IPS DF 6.9 (cell line): Measurements from ENCODE around the gene PCLO.

Experiments
- DNase-seq: peaks from one replicate; pipeline ENCODE4 v3.0.0-alpha.2; 2013; ENCODE audit warnings: low read depth, low spot score
- H3K27ac ChIP-seq: one replicate; pipeline ENCODE4 v1.5.1; 2013; ENCODE audit warnings: low read length, control low read depth
- H3K27me3 ChIP-seq: 2 replicates; pipeline ENCODE4 v1.6.1; 2013; ENCODE audit warnings: mild to moderate bottlenecking, low read length; ENCODE audit not compliant: control insufficient read depth, insufficient read depth
- H3K36me3 ChIP-seq: 2 replicates; pipeline ENCODE4 v1.6.1; 2013; ENCODE audit warnings: low read length; ENCODE audit not compliant: control insufficient read depth, insufficient read depth
- H3K4me1 ChIP-seq: 2 replicates; pipeline ENCODE4 v1.6.1; 2013; ENCODE audit warnings: low read length; ENCODE audit not compliant: control insufficient read depth, insufficient read depth
- H3K4me3 ChIP-seq: 2 replicates; pipeline ENCODE4 v1.5.1; 2013; ENCODE audit warnings: mild to moderate bottlenecking, low read length
- H3K9me3 ChIP-seq: 2 replicates; pipeline ENCODE4 v1.6.1; 2013; ENCODE audit warnings: low read length, inconsistent platforms; ENCODE audit not compliant: control insufficient read depth, insufficient read depth
- WGBS: extraction: QIAGEN DNeasy Blood & Tissue Kit; methylation state at CpG from one replicate; pipeline ENCODE4 v1.1.7; 2013; ENCODE audit warnings: mixed read lengths, missing lambda C conversion rate; ENCODE audit not compliant: insufficient read length, insufficient coverage; 5-methylcytosine and 5-hydroxymethylcytosine counted together

The PCLO gene

GRCh38 chr7:83161899-83162401 is 734 bp downstream of the PCLO start:
- WGBS = no CpG with 5 or more reads among the region's 17 CpGs
- Histone ChIP-seq H3K9me3 (no peaks in the 10 kb centered on the region), H3K4me3 (peak overlapping the region; percentile 74), H3K36me3 (no peaks in the 10 kb centered on the region), H3K27ac (no peak overlapping the region), H3K4me1 (no peaks in the 10 kb centered on the region), H3K27me3 (no peaks in the 10 kb centered on the region)
- no peak for DNase-seq

GRCh38 chr7:83161186-83161585 is 1.5 kb downstream of the PCLO start:
- Histone ChIP-seq H3K4me1 (no peaks in the 10 kb centered on the region), H3K27ac (no peak overlapping the region), H3K27me3 (no peaks in the 10 kb centered on the region), H3K4me3 (no peak overlapping the region), H3K36me3 (no peaks in the 10 kb centered on the region), H3K9me3 (no peaks in the 10 kb centered on the region)
- WGBS = no CpG with 5 or more reads among the region's 4 CpGs
- DNase-seq = no peak

- no peaks in the 10 kb centered on the region for H3K27me3 ChIP-seq
- H3K9me3 ChIP-seq = no peaks in the 10 kb centered on the region
- no peaks in the 10 kb centered on the region for H3K36me3 ChIP-seq
- H3K27ac ChIP-seq = no peak overlapping the region
- H3K4me3 ChIP-seq = no peak overlapping the region
- no peaks in the 10 kb centered on the region for H3K4me1 ChIP-seq
- no peak for DNase-seq
- no CpG with 5 or more reads among the region's 2 CpGs for WGBS
Observed at GRCh38 chr7:83159731-83160130, 3.0 kb downstream of the PCLO start.

- no peak for DNase-seq
- H3K9me3 ChIP-seq = no peaks in the 10 kb centered on the region
- H3K27ac ChIP-seq = no peak overlapping the region
- no CpG with 5 or more reads among the region's 3 CpGs for WGBS
- H3K4me3 ChIP-seq = no peak overlapping the region
- no peaks in the 10 kb centered on the region for H3K4me1 ChIP-seq
- H3K36me3 ChIP-seq = no peaks in the 10 kb centered on the region
- no peaks in the 10 kb centered on the region for H3K27me3 ChIP-seq
Observed at GRCh38 chr7:83156006-83156405, 6.7 kb downstream of the PCLO start.

GRCh38 chr7:83155407-83155806 is 7.3 kb downstream of the PCLO start:
- no peak for DNase-seq
- Histone ChIP-seq H3K27me3 (no peaks in the 10 kb centered on the region), H3K4me1 (no peaks in the 10 kb centered on the region), H3K36me3 (no peaks in the 10 kb centered on the region), H3K9me3 (no peaks in the 10 kb centered on the region), H3K4me3 (no peak overlapping the region), H3K27ac (no peak overlapping the region)
- WGBS = no CpG with 5 or more reads among the region's 1 CpG

GRCh38 chr7:83153419-83153818 is 9.3 kb downstream of the PCLO start:
- Histone ChIP-seq H3K4me1 (no peaks in the 10 kb centered on the region), H3K4me3 (no peak overlapping the region), H3K27me3 (no peaks in the 10 kb centered on the region), H3K9me3 (no peaks in the 10 kb centered on the region), H3K27ac (no peak overlapping the region), H3K36me3 (no peaks in the 10 kb centered on the region)
- no CpG with 5 or more reads among the region's 1 CpG for WGBS
- no peak for DNase-seq

GRCh38 chr7:83150310-83150709 is 12.4 kb downstream of the PCLO start:
- Histone ChIP-seq H3K27me3 (no peaks in the 10 kb centered on the region), H3K27ac (no peak overlapping the region), H3K36me3 (no peaks in the 10 kb centered on the region), H3K4me1 (no peaks in the 10 kb centered on the region), H3K9me3 (no peaks in the 10 kb centered on the region), H3K4me3 (no peak overlapping the region)
- no peak for DNase-seq
- WGBS = no CpG with 5 or more reads among the region's 2 CpGs

- no CpG with 5 or more reads among the region's 1 CpG for WGBS
- Histone ChIP-seq H3K4me1 (no peaks in the 10 kb centered on the region), H3K4me3 (no peak overlapping the region), H3K27me3 (no peaks in the 10 kb centered on the region), H3K27ac (no peak overlapping the region), H3K9me3 (no peaks in the 10 kb centered on the region), H3K36me3 (no peaks in the 10 kb centered on the region)
- no peak for DNase-seq
Observed at GRCh38 chr7:83149466-83149865, 13.2 kb downstream of the PCLO start.

- Histone ChIP-seq H3K36me3 (no peaks in the 10 kb centered on the region), H3K4me3 (no peak overlapping the region), H3K4me1 (no peaks in the 10 kb centered on the region), H3K9me3 (no peaks in the 10 kb centered on the region), H3K27ac (no peak overlapping the region), H3K27me3 (no peaks in the 10 kb centered on the region)
- DNase-seq = no peak
- no CpG with 5 or more reads among the region's 1 CpG for WGBS
Observed at GRCh38 chr7:83148776-83149175, 13.9 kb downstream of the PCLO start.

GRCh38 chr7:83143107-83143506 is 19.6 kb downstream of the PCLO start:
- Histone ChIP-seq H3K4me3 (no peak overlapping the region), H3K27me3 (no peaks in the 10 kb centered on the region), H3K36me3 (no peaks in the 10 kb centered on the region), H3K9me3 (no peaks in the 10 kb centered on the region), H3K4me1 (no peaks in the 10 kb centered on the region; the same call in 1 of the 2 replicates), H3K27ac (no peak overlapping the region)
- WGBS = no CpG with 5 or more reads among the region's 1 CpG
- DNase-seq = no peak

- no CpG with 5 or more reads among the region's 2 CpGs for WGBS
- H3K4me3 ChIP-seq = no peak overlapping the region
Observed at GRCh38 chr7:83142365-83142764, 20.3 kb downstream of the PCLO start.

More at GRCh38 chr7:83142365-83142764, 20.3 kb downstream of the PCLO start:
- Histone ChIP-seq H3K36me3 (no peaks in the 10 kb centered on the region), H3K27me3 (no peaks in the 10 kb centered on the region), H3K27ac (no peak overlapping the region), H3K9me3 (no peaks in the 10 kb centered on the region), H3K4me1 (no peaks in the 10 kb centered on the region; the same call in 1 of the 2 replicates)
- DNase-seq = no peak
